C4-2B (cell line): ENCODE data around the gene RPH3AL.

ENCODE experiments used
- CTCF ChIP-seq: fragments of 450-650 bp; conservative IDR thresholded peaks from 2 replicates; pipeline ENCODE4 v1.5.1; 2017; ENCODE audit warnings: mild to moderate bottlenecking
- ZFX ChIP-seq: fragments of 450-650 bp; IDR thresholded peaks from 2 replicates; pipeline ENCODE4 v1.6.1; 2017

- no peak for TF ChIP-seq CTCF
- TF ChIP-seq ZFX = no peak
Measured at GRCh38 chr17:345992-346785, 6.4 kb downstream of the RPH3AL start.
